Loucy (cell line): ENCODE measurements around the gene ZFYVE28.

Experiments used
- H2AFZ ChIP-seq: fragments of 200-600 bp; sonication (generic); 2 replicates; pipeline ENCODE4 v1.6.0; 2016; ENCODE audit warnings: antibody characterized with exemption, mild to moderate bottlenecking, low read length, moderate library complexity
- H3F3A ChIP-seq: fragments of 200-600 bp; 2 replicates; pipeline ENCODE4 v1.6.0; 2016; ENCODE audit warnings: antibody characterized with exemption, low read depth, mild to moderate bottlenecking
- H3K27me3 ChIP-seq: fragments of 200-600 bp; sonication (generic); 2 replicates; pipeline ENCODE4 v1.6.1; 2014; ENCODE audit warnings: low read length, mild to moderate bottlenecking; ENCODE audit not compliant: insufficient read depth, poor library complexity, severe bottlenecking
- H3K36me3 ChIP-seq: fragments of 200-600 bp; sonication (generic); 2 replicates; pipeline ENCODE4 v1.6.1; 2016; ENCODE audit warnings: low read length; ENCODE audit not compliant: insufficient read depth
- H3K4me1 ChIP-seq: fragments of 200-600 bp; sonication (generic); 2 replicates; pipeline ENCODE4 v1.5.1; 2014; ENCODE audit warnings: low read length, mild to moderate bottlenecking; ENCODE audit not compliant: insufficient read depth, poor library complexity, severe bottlenecking
- H3K4me2 ChIP-seq: fragments of 200-600 bp; sonication (generic); 2 replicates; pipeline ENCODE4 v1.6.0; 2014; ENCODE audit warnings: antibody characterized with exemption, low read length, low read depth, mild to moderate bottlenecking; ENCODE audit not compliant: poor library complexity, severe bottlenecking
- H3K4me3 ChIP-seq: fragments of 200-600 bp; sonication (generic); 2 replicates; pipeline ENCODE4 v1.5.1; 2014; ENCODE audit warnings: low read length, mild to moderate bottlenecking, mixed read lengths; ENCODE audit not compliant: poor library complexity, severe bottlenecking
- H3K79me2 ChIP-seq: fragments of 200-600 bp; sonication (generic); 2 replicates; pipeline ENCODE4 v1.6.1; 2014; ENCODE audit warnings: low read length; ENCODE audit not compliant: insufficient read depth
- H3K9ac ChIP-seq: fragments of 200-600 bp; sonication (generic); 2 replicates; pipeline ENCODE4 v1.6.0; 2014; ENCODE audit warnings: mild to moderate bottlenecking, low read depth, low read length, moderate library complexity; ENCODE audit not compliant: poor library complexity, severe bottlenecking
- H3K9me2 ChIP-seq: fragments of 200-600 bp; sonication (generic); replicated peaks from 2 replicates; pipeline ENCODE4 v1.6.1; 2016; ENCODE audit warnings: low read depth, low read length, mixed read lengths
- H3K9me3 ChIP-seq: fragments of 200-600 bp; sonication (generic); 2 replicates; pipeline ENCODE4 v1.6.1; 2014; ENCODE audit warnings: mild to moderate bottlenecking, antibody characterized with exemption, low read length, low read depth; ENCODE audit not compliant: insufficient read depth
- H4K20me1 ChIP-seq: fragments of 200-600 bp; sonication (generic); 2 replicates; pipeline ENCODE4 v1.6.0; 2014; ENCODE audit warnings: antibody characterized with exemption, low read length, mild to moderate bottlenecking; ENCODE audit not compliant: insufficient read depth, poor library complexity, severe bottlenecking
- CTCF ChIP-seq: fragments of 200-600 bp; sonication (generic); conservative IDR thresholded peaks from 2 replicates; pipeline ENCODE4 v1.5.1; 2014; ENCODE audit warnings: mild to moderate bottlenecking, antibody characterized with exemption, low read length
- EZH2phosphoT487 ChIP-seq: fragments of 200-600 bp; IDR thresholded peaks from 2 replicates; pipeline ENCODE4 v1.6.1; 2018; ENCODE audit warnings: antibody characterized with exemption, mild to moderate bottlenecking, moderate library complexity, borderline replicate concordance

ZFYVE28 gene

DNA sequence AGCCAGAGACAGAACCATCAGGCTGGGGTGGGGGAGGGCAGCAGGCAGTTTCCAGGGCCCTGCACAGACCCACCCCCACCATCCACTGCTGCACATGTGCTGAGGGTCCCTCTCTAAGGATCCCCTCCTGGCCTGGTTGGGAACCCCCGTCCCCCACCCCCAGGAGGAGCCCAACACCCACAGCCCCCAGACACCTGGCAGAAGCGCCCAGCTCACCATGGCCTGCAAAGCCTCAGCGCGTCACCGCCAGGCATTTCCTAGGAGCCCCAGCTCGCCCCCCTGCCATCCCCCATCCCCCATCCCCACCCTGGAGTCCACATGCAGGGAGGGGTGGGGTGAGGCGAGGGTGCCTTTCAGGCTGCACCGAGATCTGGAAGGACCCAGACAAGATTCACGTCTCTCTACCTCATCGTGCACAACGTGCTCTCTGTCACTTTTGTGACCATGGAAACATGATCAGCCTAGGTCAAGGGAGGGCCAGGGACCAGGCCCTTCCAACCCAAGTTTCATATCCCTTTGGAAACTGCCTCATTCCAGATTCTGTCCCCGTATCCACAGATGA, 165.8 kb downstream of the ZFYVE28 start:
- H3K9ac ChIP-seq: no peak overlapping the region
- H3K9me3 ChIP-seq: no peaks in the 10 kb centered on the region
- H4K20me1 ChIP-seq: peaks cover 28% of the 10 kb centered on the region
- H3K27me3 ChIP-seq: no peaks in the 10 kb centered on the region
- H3K4me2 ChIP-seq: no peak overlapping the region
- peaks cover 17% of the 10 kb centered on the region; the same call in 1 of the 2 replicates for H3K79me2 ChIP-seq
- no peaks in the 10 kb centered on the region for H3K9me2 ChIP-seq
- H3K4me3 ChIP-seq: no peak overlapping the region
- H3K36me3 ChIP-seq: peaks cover 34% of the 10 kb centered on the region; the same call in 1 of the 2 replicates
- H2AFZ ChIP-seq: no peak overlapping the region
- no peaks in the 10 kb centered on the region for H3F3A ChIP-seq
- TF ChIP-seq EZH2phosphoT487 (no peak), CTCF (no peak)
- H3K4me1 ChIP-seq: no peaks in the 10 kb centered on the region

GRCh38 chr4:2251795-2252529, 166.5 kb downstream of the ZFYVE28 start:
- H3F3A ChIP-seq: no peaks in the 10 kb centered on the region
- H3K4me3 ChIP-seq: no peak overlapping the region
- H3K9me3 ChIP-seq: no peaks in the 10 kb centered on the region
- H3K9me2 ChIP-seq: no peaks in the 10 kb centered on the region
- peaks cover 34% of the 10 kb centered on the region; the same call in 1 of the 2 replicates for H3K36me3 ChIP-seq
- no peak overlapping the region for H3K9ac ChIP-seq
- H4K20me1 ChIP-seq: peaks cover 22% of the 10 kb centered on the region
- H3K4me1 ChIP-seq: no peaks in the 10 kb centered on the region
- no peak overlapping the region for H2AFZ ChIP-seq
- H3K4me2 ChIP-seq: no peak overlapping the region
- no peaks in the 10 kb centered on the region for H3K27me3 ChIP-seq
- H3K79me2 ChIP-seq: peaks cover 11% of the 10 kb centered on the region; the same call in 1 of the 2 replicates
- TF ChIP-seq CTCF (no peak), EZH2phosphoT487 (no peak)

GRCh38 chr4:2251073-2251794, 167.2 kb downstream of the ZFYVE28 start:
- TF ChIP-seq CTCF (no peak), EZH2phosphoT487 (no peak)
- Histone ChIP-seq H3K27me3 (no peaks in the 10 kb centered on the region), H4K20me1 (peaks cover 17% of the 10 kb centered on the region), H3K4me2 (no peak overlapping the region), H3K4me3 (no peak overlapping the region), H3K4me1 (no peaks in the 10 kb centered on the region), H2AFZ (no peak overlapping the region), H3K9me2 (no peaks in the 10 kb centered on the region), H3K79me2 (peaks cover 4% of the 10 kb centered on the region; the same call in 1 of the 2 replicates), H3F3A (no peaks in the 10 kb centered on the region), H3K9me3 (no peaks in the 10 kb centered on the region), H3K9ac (no peak overlapping the region), H3K36me3 (peaks cover 31% of the 10 kb centered on the region; the same call in 1 of the 2 replicates)
